Kidney capillary endothelial cell (primary cell): ENCODE results near the gene MARCHF7.
"Not testable (repeated sequence)": the region's sequence is repeated elsewhere in the genome, so short reads cannot be mapped to it uniquely, and the experiment has no call there.

Experiments
- DNase-seq: peaks from one replicate; pipeline ENCODE4 v3.0.0-alpha.2; 2018; ENCODE audit warnings: low spot score

Gene MARCHF7

DNA sequence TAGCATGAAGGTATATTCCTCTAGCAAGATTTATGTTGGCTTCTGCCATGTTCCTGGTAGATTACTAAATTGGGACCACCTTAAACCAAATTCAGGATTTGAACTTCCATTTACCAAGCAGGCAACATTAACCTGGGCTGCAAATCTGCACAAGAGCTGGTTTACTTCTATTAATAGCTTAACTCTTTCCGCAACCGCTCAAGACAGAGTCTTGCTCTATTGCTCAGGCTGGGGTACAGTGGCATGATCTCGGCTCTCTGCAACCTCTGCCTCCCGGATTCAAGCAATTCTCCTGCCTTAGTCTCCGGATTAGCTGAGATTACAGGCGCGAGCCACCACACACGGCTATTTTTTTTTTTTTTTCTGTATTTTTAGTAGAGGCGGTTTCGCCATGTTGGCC lies 8.4 kb downstream of the MARCHF7 start:
- DNase-seq, result no peak

DNA sequence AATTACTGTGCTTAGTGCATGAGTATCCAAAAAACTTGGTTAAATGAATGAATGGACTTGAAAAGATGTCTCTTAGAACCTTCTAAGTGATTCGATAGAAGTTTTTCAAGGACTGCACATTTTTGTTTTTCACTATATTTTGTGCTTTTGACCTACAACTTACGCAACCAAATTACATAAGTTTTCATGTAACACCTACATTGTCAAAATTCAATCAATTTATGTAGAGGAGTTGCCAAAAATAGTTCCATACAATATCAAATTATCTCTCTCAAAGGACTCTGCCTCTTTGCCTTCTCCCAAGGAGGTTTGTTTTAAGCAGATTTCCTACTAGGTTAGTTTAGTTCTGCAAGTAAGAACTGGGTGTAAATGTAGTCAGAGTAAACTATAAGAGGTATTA lies 10.3 kb downstream of the MARCHF7 start:
- DNase-seq, result no peak

DNA sequence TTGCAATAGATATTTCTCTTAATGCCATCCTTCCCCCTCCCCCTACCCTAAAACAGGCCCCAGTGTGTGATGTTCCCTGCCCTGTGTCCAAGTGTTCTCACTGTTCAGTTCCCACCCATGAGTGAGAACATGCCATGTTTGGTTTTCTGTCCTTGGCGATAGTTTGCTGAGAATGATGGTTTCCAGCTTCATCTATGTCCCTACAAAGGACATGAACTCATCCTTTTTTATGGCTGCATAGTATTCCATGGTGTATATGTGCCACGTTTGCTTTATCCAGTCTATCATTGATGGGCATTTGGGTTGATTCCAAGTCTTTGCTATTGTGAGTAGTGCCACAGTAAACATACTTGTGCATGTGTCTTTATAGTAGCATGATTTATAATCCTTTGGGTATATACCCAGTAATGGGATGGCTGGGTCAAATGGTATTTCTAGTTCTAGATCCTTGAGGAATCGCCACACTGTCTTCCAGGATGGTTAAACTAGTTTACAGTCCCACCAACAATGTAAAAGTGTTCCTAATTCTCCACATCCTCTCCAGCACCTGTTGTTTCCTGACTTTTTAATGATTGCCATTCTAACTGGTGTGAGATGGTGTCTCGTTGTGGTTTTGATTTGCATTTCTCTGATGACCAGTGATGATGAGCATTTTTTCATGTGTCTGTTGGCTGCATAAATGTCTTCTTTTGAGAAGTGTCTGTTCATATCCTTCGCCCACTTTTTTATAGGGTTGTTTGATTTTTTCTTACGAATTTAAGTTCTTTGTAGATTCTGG lies 12.7 kb downstream of the MARCHF7 start:
- DNase-seq, result not testable (repeated sequence)

DNA sequence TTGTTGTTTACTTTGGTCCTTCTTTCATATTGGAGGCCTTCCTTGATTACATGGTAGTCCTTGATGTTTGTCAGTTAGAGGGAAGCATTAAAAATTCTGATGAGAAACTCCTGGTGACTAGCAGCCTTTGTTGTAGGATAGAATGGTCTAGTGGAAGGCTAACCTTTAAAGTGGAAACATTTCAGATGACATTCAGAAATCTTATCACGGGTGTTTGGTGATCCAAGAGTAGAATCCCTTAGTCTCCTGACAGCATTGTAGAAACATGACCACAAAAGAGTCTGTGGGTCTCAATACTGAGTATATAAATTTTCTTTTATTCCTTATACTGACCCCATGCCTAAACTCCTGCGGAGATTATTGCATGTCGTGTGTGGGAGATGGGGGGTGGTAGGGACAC lies 13.4 kb downstream of the MARCHF7 start:
- no peak for DNase-seq

DNA sequence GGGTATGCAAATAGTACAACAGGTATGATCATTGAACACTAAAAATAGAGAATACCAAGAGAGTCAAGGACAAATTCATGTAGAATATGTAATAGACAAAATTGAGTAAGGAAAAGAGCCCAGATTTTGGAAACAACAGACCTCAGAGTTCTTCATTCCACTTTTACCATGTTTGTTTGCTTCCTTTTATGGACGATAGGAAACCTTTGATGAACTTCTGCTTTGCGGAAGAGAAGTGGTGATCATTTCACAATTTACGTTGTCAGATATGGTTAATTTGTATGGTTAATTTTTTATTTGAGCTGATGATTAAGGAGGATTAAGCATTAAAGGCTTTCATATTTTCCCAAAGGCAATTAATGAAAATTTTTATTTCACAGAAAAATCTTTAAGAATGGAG lies 16.3 kb downstream of the MARCHF7 start:
- DNase-seq, result no peak

DNA sequence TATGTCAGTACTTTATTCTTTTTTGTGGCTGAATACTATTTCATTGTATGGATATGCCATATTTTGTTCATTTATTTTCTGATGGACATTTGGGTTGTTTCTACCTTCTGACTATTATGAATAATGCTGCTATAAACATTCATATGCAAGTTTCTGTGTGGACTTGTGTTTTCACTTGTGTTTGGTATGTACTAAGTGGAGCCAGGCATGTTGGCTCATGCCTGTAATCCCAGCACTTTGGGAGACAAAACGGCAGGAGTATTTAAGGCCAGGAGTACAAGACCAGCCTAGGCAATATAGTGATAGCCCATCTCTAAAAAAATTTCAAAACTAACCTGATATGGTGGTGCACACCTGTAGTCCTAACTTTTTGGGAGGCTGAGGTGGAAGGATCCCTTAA lies 23.3 kb downstream of the MARCHF7 start:
- no peak for DNase-seq

DNA sequence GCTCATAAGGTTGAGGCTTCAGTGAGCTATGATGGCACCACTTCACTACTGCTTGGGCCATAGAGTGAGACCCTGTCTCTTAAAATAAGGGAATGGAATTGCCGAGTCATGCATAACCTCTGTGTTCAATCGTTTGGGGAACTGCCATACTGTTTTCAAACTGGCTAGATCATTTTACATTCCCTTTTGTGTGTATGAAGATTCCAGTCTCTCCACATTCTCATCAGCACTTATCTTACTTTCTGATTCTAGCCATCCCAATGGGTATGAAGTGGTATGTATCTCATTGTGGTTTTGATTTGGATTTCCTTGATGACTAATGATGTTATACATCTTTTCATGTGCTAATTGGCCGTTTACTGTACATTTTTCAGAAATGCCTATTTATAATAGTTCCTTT lies 23.7 kb downstream of the MARCHF7 start:
- DNase-seq, result no peak

DNA sequence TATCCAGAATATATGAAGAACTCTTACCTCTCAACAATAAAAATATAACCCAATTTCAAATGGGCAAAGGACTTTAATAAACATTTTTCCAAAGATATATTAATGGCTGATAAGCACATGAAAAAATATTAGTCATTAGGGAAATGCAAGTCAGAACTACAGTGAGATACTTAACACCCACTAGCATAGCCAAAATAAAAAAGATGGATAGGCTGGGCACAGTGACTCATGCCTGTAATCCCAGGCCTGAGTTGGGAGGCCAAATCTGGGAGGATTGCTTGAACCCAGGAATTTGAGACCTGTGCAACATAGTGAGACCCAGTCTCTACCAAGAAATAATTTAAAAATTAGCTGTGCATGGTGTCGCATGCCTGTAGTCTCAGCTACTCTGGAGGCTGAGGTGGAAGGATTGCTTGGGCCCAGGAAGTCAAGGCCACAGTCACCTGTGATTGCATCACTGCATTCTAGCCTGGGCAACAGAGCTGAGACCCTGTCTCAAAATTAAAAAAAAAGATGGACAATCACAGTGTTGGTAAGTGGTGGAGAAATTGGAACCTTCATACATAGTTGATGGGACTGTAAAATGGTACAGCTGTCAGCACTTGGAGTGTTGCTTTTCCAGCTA lies 25.1 kb downstream of the MARCHF7 start:
- no peak for DNase-seq

DNA sequence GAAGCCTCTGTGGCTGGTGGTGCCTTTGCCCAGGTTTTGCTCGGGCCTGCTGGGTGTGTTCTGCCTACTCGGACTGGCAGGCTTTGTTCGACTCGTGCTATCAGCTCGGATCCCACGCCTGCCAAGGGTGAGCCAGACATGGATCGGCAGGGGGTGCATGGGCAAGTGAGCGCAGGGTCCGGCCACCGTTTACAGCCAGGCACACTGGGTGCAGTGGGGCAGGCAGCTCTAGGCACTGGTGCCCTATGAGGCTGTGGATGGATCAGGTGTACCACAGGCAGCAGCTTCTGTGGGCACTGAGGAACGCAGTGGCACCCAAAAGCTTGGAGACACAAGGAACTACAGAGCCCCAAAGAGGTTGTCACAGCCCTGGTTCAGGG lies 25.6 kb downstream of the MARCHF7 start:
- no peak for DNase-seq

DNA sequence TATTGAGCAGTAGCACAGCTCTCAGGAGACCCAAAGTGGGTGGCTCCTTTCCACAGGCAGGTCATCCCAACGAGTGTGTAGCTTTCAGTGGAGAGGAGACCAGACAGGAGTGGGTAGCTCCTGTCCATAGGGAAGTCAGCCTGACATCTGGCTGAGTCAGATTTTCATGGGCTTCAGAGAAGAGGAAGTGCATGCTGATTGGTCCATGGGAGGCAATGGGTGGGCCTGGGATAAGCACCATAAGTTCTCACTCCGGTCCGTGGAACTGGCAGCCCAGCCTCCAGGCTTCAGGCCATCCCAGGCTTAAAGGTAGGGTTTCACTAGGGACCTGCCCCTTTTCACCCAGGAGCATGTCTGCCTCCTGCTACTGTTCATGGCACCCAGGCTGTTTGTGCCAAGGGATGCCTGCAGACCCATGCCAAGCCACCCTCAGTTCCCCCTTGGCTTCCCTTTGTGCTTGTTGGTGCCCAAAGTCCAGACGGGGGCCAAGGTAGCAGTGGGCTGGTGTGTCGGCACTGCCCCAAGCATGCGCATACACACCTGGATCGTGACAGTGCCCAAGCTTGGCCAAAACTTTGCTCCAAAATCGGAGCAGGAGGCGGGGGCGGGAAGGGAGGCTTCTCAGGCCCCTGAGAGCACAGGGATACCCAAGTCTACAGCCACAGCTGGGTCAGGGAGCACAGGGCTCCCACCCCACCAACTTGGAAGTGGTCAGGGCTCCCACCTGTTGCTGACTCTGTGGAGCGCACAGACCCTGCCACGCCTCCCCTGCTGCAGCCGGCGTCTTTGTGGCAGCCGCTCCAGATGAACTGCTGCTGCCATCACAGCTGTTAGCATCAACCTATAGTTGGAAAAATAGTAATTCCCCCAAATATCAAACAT lies 26.4 kb downstream of the MARCHF7 start:
- no peak for DNase-seq

DNA sequence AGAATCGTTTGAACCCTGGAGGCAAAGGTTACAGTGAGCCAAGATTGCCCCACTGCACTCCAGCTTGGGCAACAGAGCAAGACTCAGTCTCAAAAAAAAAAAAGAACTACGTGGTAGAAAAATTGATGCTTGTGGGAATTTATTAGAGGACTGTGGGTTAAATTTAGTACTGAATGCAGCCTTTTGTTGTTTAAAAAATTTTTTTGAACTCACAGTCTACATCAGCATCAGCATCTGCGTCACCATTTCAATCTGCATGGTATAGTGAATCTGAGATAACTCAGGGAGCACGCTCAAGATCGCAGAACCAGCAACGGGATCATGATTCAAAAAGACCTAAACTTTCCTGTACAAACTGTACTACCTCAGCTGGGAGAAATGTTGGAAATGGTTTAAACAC lies 30.5 kb downstream of the MARCHF7 start:
- no peak for DNase-seq

DNA sequence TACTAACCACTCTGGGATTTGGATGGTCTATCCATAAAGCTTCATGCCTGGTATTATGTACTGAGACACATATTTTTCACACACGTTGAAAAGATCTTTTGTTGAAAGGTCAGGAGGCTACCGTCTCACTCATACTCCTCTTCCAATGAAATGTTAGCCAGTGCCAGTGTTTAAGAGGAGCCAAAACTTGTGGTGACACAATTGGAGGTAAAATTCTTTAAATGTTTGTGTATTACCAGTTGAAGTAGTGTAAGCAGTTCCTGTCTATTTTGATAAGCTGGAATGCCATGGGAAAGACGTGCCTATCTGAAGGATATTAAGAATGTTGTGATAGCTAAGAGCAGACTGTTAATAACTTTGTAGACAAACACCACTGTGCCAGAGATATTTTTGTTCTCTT lies 32.1 kb downstream of the MARCHF7 start:
- DNase-seq, result no peak

DNA sequence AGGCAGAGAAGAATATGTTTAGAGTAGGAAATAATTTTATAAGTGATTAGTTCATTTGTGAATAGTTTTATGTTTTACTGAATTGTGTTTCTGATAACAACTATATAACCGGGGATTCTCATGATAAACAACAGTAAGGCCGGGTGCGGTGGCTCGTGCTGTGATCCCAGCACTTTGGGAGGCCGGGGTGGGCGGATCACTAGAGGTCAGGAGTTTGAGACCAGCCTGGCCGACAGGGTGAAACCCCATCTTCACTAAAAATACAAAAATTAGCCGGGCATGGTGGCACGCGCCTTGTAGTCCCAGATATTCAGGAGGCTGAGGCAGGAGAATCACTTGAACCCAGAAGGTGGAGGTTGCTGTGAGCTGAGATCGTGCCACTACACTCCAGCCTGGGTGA lies 32.9 kb downstream of the MARCHF7 start:
- DNase-seq, result not testable (repeated sequence)

DNA sequence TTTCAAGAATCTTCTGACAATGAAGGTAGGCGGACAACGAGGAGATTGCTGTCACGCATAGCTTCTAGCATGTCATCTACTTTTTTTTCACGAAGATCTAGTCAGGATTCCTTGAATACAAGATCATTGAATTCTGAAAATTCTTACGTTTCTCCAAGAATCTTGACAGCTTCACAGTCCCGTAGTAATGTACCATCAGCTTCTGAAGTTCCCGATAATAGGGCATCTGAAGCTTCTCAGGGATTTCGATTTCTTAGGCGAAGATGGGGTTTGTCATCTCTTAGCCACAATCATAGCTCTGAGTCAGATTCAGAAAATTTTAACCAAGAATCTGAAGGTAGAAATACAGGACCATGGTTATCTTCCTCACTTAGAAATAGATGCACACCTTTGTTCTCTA lies 35.8 kb downstream of the MARCHF7 start:
- no peak for DNase-seq

DNA sequence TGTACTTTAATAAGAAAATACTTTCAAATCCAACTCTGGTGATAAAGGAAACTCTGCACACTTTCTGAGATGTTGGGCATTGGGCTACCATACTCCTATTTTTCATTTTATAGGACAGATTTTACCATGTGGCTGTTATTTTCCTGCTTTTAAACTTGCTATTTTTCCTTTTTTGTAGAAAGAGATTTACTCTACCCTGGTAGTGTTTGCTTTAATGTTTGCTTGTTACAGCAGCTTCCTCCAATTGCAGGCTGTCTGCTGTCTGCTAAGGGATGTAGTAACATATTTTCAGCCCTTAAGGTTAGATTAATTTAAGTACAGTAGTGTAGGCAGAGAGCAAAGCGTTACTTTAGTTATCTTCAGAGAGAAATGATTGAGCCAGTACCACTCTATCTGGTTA lies 38.6 kb downstream of the MARCHF7 start:
- DNase-seq, result no peak

DNA sequence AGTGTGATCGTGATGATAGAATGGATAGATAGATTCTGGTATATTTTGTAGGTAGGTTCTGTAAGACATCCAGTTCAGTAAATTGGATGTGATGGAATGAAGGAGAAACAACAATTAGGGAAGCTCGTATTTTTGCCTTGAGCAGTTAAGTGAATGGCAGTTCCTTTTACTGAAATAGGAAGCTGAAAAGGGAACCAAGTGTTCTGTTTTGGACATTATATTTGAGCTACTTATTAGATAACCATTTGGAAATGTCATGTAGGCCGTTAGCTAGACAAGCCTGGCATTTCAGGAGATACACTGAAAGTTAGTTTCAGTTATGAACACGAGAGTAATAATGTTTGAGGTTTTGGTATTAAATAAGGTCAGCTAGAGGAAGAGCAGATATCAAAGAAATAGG lies 41.5 kb downstream of the MARCHF7 start:
- DNase-seq, result no peak

DNA sequence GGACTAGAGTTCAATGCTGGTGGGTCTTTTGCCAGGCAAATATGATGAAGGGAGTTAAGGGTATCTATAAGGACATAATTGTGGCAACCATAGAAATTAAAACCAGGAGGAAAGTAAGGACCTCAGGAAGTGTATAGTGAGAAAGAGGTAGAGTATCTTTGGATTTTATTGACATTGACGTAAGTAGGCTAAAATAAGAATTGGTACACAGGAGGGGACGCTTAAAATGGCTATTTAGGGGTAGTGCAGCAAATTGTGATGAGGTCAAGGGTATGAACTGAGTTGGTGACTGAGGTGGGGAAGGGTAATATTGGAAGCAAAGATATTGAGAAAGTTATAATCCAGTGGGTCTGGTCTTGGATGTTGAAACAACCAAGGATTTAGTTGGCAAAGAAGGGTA lies 42.7 kb downstream of the MARCHF7 start:
- no peak for DNase-seq

DNA sequence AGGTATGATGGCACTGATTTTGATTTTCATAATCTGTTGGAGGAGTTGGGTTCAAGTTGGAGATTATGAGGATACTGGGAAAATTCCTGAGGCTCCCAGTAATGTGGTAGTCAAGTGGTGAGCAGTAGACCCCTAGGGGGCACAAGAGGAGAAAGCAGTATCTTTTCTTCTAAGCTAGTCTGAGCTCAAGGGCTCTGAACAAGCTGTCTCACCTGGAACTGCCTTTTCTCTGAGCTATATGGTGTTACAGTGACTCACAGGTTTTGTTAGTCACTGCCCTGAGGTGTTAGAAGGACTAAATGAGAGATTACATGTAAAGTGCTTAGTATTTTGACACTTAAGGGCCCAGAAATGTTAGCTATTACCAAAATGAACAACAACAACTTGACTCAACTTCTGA lies 43.5 kb downstream of the MARCHF7 start:
- peak; percentile 28 for DNase-seq

DNA sequence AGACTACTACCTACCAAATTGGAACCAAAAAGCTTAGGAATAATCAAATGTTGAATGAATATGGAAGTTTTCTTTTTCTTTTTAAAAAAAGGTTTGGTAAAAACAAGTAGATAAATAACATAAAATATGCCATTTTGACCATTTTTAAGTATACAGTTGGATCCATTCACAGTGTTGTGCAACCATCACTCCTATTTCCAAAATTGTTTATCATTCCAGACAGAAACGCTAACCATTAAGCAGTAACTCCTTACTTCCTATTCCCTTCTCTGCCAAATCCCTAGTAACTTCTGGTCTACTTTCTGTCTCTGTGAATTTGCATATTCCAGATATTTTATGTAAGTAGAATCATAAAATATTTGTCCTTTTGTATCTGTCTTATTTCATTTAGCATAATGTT lies 45.9 kb downstream of the MARCHF7 start:
- DNase-seq, result no peak

DNA sequence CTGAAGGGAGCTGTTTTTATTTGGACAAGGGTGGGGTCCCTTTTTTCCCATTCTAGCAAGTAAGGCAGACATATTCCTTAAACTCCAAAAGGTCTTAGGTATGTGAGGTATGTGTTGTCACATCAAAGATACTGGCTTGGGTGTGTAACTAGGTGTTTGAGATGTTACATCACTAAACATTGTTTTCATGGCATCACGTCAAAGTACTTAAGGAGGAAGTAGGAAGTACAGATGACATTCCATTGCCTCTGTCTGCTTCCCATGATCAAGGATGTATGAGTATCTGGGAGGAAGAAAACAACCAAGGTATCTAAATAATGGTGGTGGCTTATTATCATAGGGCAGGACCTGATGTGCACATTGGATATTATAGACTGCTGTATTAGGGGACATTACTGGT lies 46.4 kb downstream of the MARCHF7 start:
- DNase-seq, result peak; percentile 47

DNA sequence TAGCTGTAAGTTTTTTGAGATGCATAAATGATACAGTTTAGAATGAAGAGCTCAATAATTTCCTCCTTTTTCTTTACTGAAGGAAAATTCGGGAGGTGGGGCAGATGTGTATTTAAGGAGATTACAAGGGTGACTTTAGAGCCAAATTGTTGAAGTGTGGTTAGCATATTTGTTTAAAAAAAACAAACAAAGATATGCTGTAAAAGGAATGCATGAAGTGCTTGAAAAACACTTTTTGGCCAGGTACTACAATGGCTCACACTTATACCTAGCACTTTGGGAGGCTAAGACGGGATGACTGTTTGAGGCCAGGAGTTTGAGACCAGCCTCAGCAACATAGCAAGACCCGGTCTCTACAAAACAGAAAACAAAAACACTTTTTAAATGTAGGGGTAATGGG lies 47.3 kb downstream of the MARCHF7 start:
- no peak for DNase-seq

DNA sequence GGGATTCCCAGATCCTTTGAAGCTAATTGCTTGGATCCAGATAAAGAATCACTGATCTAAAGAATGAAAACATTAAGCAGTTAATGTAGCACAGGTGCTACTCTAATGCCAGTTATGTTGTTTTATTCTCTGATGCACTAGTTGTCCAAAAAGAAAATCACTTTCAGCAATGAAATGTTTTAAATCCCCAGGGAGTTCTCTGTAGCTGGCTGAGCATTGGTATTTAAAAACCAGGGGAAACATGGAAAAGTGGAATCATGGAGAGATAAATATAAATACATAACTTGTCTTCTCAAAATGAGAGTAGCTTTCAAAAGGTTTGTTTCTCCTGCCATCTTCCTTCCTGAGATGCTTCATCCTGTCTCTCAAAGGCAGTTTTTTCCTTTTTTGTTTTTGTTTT lies 48.0 kb downstream of the MARCHF7 start:
- DNase-seq, result no peak

DNA sequence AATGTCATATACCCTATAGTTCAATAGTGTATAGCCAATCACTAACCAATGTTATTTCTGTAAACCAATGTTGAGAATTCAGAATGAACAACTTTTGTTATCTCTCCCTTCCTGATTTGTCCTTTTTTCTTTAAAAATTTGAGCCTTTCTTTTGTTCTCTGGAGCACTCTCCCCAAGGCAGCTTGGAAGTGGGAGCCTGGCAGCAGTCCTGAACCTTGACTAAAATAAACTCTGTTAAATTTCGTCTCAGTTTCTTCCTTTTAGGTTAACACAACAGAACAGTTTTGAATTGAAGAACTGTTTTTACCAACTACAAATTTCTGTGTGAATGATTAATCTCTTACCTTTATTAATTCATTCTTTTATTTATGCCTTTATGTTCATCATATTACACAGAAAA lies 49.8 kb downstream of the MARCHF7 start:
- no peak for DNase-seq
